H1 (cell line): Measurements from ENCODE around the gene MPP2. TPM values are rescaled to one million over a fixed set of nuclear protein-coding genes. Genes with fewer than 3 reads are reported as not detected.

Experiments used
- CTCF ChIA-PET: fragments of 300-600 bp; sonication (Branson Sonifier 250); formaldehyde crosslinking; loops from one replicate; lab custom pipeline; 2021; ENCODE audit not compliant: partially characterized antibody; lab: Charles Lee
- POLR2A ChIA-PET: fragments of 300-600 bp; sonication (Branson Sonifier 250); formaldehyde crosslinking; loops from one replicate; lab custom pipeline; 2021; ENCODE audit warnings: inconsistent platforms; ENCODE audit not compliant: partially characterized antibody; lab: Charles Lee
- DNase-seq, 2 experiments: peaks; one replicate each; pipeline versions ENCODE4 v3.0.0 to v3.0.0-alpha.2; 2010 to 2022; ENCODE audit warnings: low spot score in 2 of 2, low read depth in 1 of 2, mixed read lengths in 1 of 2
- FAIRE-seq: peaks from 2 replicates; lab custom pipeline; 2011; peaks lifted over from hg19 to GRCh38; lab: Jason Lieb, UNC
- H2AFZ ChIP-seq: 2 replicates; pipeline ENCODE4 v1.8.1; 2012; ENCODE audit warnings: low read length, inconsistent platforms
- H2AK5ac ChIP-seq: 2 replicates; pipeline ENCODE4 v1.6.1; 2013; ENCODE audit warnings: low read depth, low read length
- H2BK120ac ChIP-seq: replicated peaks from 2 replicates; pipeline ENCODE3; 2013; ENCODE audit warnings: low read depth, low read length, inconsistent platforms
- H2BK12ac ChIP-seq: 2 replicates; pipeline ENCODE4 v1.6.1; 2013; ENCODE audit warnings: low read depth, low read length
- H2BK15ac ChIP-seq: 2 replicates; pipeline ENCODE4 v1.6.1; 2013; ENCODE audit warnings: low read length
- H2BK20ac ChIP-seq: 2 replicates; pipeline ENCODE4 v1.6.1; 2013; ENCODE audit warnings: low read length
- H2BK5ac ChIP-seq: 2 replicates; pipeline ENCODE4 v1.6.1; 2013; ENCODE audit warnings: low read depth, low read length
- H3K14ac ChIP-seq: 2 replicates; pipeline ENCODE4 v1.6.1; 2013; ENCODE audit warnings: inconsistent platforms; ENCODE audit not compliant: insufficient read length
- H3K18ac ChIP-seq: 2 replicates; pipeline ENCODE4 v1.6.1; 2013; ENCODE audit warnings: low read length; ENCODE audit errors: extremely low read depth
- H3K23ac ChIP-seq: 2 replicates; pipeline ENCODE4 v1.6.1; 2013; ENCODE audit warnings: inconsistent platforms; ENCODE audit not compliant: insufficient read length
- H3K23me2 ChIP-seq: 2 replicates; pipeline ENCODE4 v1.6.1; 2013; ENCODE audit warnings: low read depth, low read length
- H3K27ac ChIP-seq: 2 replicates; pipeline ENCODE4 v1.6.1; 2011; ENCODE audit warnings: low read depth, low read length, inconsistent platforms
- H3K27me3 ChIP-seq, 4 experiments: replicated peaks in 1 of 4; 1 replicate in 1 of 4; 2 replicates in 3 of 4; pipeline versions ENCODE4 v1.6.1 to v1.8.1; 2011 to 2013; ENCODE audit warnings: low read length in 3 of 4, mild to moderate bottlenecking in 3 of 4, inconsistent platforms in 2 of 4, mixed read lengths in 2 of 4, moderate library complexity in 1 of 4; ENCODE audit not compliant: control insufficient read depth in 3 of 4, insufficient read depth in 3 of 4; ENCODE audit errors: extremely low read depth in 1 of 4
- H3K36me3 ChIP-seq, 4 experiments: 2 replicates each; pipeline versions ENCODE4 v1.6.1 to v1.8.1; 2011 to 2013; ENCODE audit warnings: mild to moderate bottlenecking in 4 of 4, low read length in 3 of 4, moderate library complexity in 2 of 4, control low read depth in 1 of 4, inconsistent platforms in 1 of 4; ENCODE audit not compliant: insufficient read depth in 4 of 4, control insufficient read depth in 2 of 4
- H3K4ac ChIP-seq: replicated peaks from 2 replicates; pipeline ENCODE3; 2013; ENCODE audit warnings: low read length, low read depth, mixed read lengths, inconsistent platforms; ENCODE audit not compliant: insufficient read length
- H3K4me1 ChIP-seq, 4 experiments: replicated peaks in 1 of 4; 1 replicate in 1 of 4; 2 replicates in 3 of 4; pipeline versions ENCODE4 v1.6.1 to v1.8.1; 2011 to 2013; ENCODE audit warnings: low read length in 3 of 4, inconsistent platforms in 2 of 4, mixed read lengths in 1 of 4; ENCODE audit not compliant: insufficient read depth in 4 of 4, control insufficient read depth in 3 of 4
- H3K4me2 ChIP-seq, 2 experiments: 2 replicates each; pipeline versions ENCODE4 v1.6.1 to v1.8.1; 2011 to 2013; ENCODE audit warnings: low read depth in 2 of 2, low read length in 2 of 2, control low read depth in 1 of 2, inconsistent platforms in 1 of 2, mild to moderate bottlenecking in 1 of 2; ENCODE audit not compliant: insufficient read depth in 1 of 2
- H3K4me3 ChIP-seq, 4 experiments: fragments of 200-600, 300-600 bp in 1 of 4; sonication (generic), shearing (Covaris generic), sonication (Bioruptor Twin) in 1 of 4; 2 replicates each; pipeline versions ENCODE4 v1.5.1 to v1.8.1; 2011 to 2016; ENCODE audit warnings: low read length in 4 of 4, low read depth in 3 of 4, control low read depth in 2 of 4, inconsistent platforms in 2 of 4, mild to moderate bottlenecking in 2 of 4, mixed read lengths in 1 of 4, moderate library complexity in 1 of 4; ENCODE audit not compliant: insufficient read depth in 2 of 4; ENCODE audit errors: extremely low read depth in 1 of 4
- H3K56ac ChIP-seq: replicated peaks from 2 replicates; pipeline ENCODE3; 2013; ENCODE audit warnings: low read depth, mild to moderate bottlenecking, mixed read lengths, low read length, inconsistent platforms; ENCODE audit not compliant: insufficient read length
- H3K79me1 ChIP-seq: 2 replicates; pipeline ENCODE4 v1.6.1; 2013; ENCODE audit warnings: low read depth, low read length, control low read depth
- H3K79me2 ChIP-seq, 2 experiments: 2 replicates each; pipeline versions ENCODE4 v1.6.1 to v1.8.1; 2012 to 2013; ENCODE audit warnings: low read length in 2 of 2, mild to moderate bottlenecking in 2 of 2, inconsistent platforms in 1 of 2; ENCODE audit not compliant: insufficient read depth in 2 of 2, control insufficient read depth in 1 of 2
- H3K9ac ChIP-seq, 4 experiments: replicated peaks in 1 of 4; 1 replicate in 1 of 4; 2 replicates in 3 of 4; pipeline versions ENCODE4 v1.6.1 to v1.8.1; 2011 to 2013; ENCODE audit warnings: low read depth in 3 of 4, low read length in 3 of 4, control low read depth in 2 of 4, mild to moderate bottlenecking in 2 of 4, moderate library complexity in 2 of 4, inconsistent platforms in 1 of 4; ENCODE audit errors: extremely low read depth in 1 of 4
- H3K9me3 ChIP-seq, 2 experiments: 2 replicates each; pipeline versions ENCODE4 v1.6.1 to v1.8.1; 2012 to 2013; ENCODE audit warnings: mild to moderate bottlenecking in 2 of 2, moderate library complexity in 2 of 2, control low read depth in 1 of 2, inconsistent platforms in 1 of 2, low read depth in 1 of 2, low read length in 1 of 2, mixed read lengths in 1 of 2; ENCODE audit not compliant: insufficient read depth in 2 of 2
- H4K20me1 ChIP-seq, 2 experiments: replicated peaks in 1 of 2; 2 replicates each; pipeline versions ENCODE3 to v1.8.1; 2011 to 2013; ENCODE audit warnings: inconsistent platforms in 2 of 2, low read length in 2 of 2, mild to moderate bottlenecking in 1 of 2; ENCODE audit not compliant: insufficient read depth in 2 of 2, control insufficient read depth in 1 of 2
- H4K5ac ChIP-seq: 2 replicates; pipeline ENCODE4 v1.6.1; 2013; ENCODE audit warnings: low read length, low read depth, mixed read lengths, inconsistent platforms; ENCODE audit not compliant: insufficient read length
- H4K8ac ChIP-seq: 2 replicates; pipeline ENCODE4 v1.8.0; 2013; ENCODE audit warnings: mild to moderate bottlenecking, moderate library complexity, low read length, inconsistent platforms; ENCODE audit not compliant: insufficient read depth; ENCODE audit errors: extremely low read depth
- H4K91ac ChIP-seq: replicated peaks from 2 replicates; pipeline ENCODE3; 2013; ENCODE audit warnings: low read length, mixed read lengths, inconsistent platforms; ENCODE audit not compliant: insufficient read length
- NRF1 ChIP-seq: IDR thresholded peaks from 2 replicates; pipeline ENCODE4 v1.6.1; 2011; ENCODE audit warnings: mild to moderate bottlenecking, low read depth, low read length, improper control_type of control experiment
- RAD21 ChIP-seq, 2 experiments: IDR thresholded peaks in 1 of 2; conservative IDR thresholded peaks in 1 of 2; 2 replicates each; pipeline ENCODE4 v1.6.1; 2011; ENCODE audit warnings: low read depth in 2 of 2, low read length in 2 of 2, improper control_type of control experiment in 1 of 2, inconsistent platforms in 1 of 2, mild to moderate bottlenecking in 1 of 2, moderate library complexity in 1 of 2
- WGBS, 2 experiments: shearing (Covaris generic) in 1 of 2; methylation state at CpG; one replicate each; pipeline versions ENCODE4 v1.1.6 to v1.1.7; 2013 to 2015; ENCODE audit warnings: low lambda C conversion rate in 2 of 2, mixed read lengths in 2 of 2, inconsistent platforms in 1 of 2, low coverage in 1 of 2, missing lambda C conversion rate in 1 of 2; ENCODE audit not compliant: insufficient replicate concordance in 2 of 2, insufficient coverage in 1 of 2, insufficient read length in 1 of 2; ENCODE audit errors: extremely low coverage in 1 of 2, missing lambda C conversion rate in 1 of 2; 5-methylcytosine and 5-hydroxymethylcytosine counted together
- polyA plus RNA-seq, 7 experiments: library from polyadenylated mRNA; depleted of rRNA in 3 of 7; stranded (reverse) in 5 of 7; unstranded in 2 of 7; fragments of >200 nt in 5 of 7; fragments of 200-250 nt in 2 of 7; gene quantifications; 1 replicate in 5 of 7; 2 replicates in 1 of 7; 4 replicates in 1 of 7; pipeline versions ENCODE4 v1.2.1 to v1.2.3, GENCODE V29; 2011 to 2013; ENCODE audit warnings: missing spikeins in 2 of 7, mixed read lengths in 2 of 7
- total RNA-seq: library from RNA; stranded (reverse); fragmentation: NEBNext Ultra II Directional; extraction: Animal tissue kit (Norgen Biotek cat#: 25700); gene quantifications from 2 replicates; pipeline ENCODE4 v1.2.1, GENCODE V29; 2021
- TF ChIP-seq, protein P1 (sequence below), 3 experiments: IDR thresholded peaks; 1 replicate in 2 of 3; 2 replicates in 1 of 3; pipeline versions ENCODE4 v1.5.1 to v1.6.1; 2011; ENCODE audit warnings: low read length in 3 of 3, mild to moderate bottlenecking in 3 of 3, inconsistent platforms in 2 of 3, low read depth in 1 of 3, moderate library complexity in 1 of 3; ENCODE audit not compliant: insufficient read depth in 1 of 3; ENCODE audit errors: control extremely low read depth in 1 of 3

MPP2 gene
- total and polyA plus RNA-seq, 2 of the 8 experiments (the other 6 are each of a cell fraction or from before 2014, with no cell fraction given) = 30.9 to 34.1 TPM

DNA sequence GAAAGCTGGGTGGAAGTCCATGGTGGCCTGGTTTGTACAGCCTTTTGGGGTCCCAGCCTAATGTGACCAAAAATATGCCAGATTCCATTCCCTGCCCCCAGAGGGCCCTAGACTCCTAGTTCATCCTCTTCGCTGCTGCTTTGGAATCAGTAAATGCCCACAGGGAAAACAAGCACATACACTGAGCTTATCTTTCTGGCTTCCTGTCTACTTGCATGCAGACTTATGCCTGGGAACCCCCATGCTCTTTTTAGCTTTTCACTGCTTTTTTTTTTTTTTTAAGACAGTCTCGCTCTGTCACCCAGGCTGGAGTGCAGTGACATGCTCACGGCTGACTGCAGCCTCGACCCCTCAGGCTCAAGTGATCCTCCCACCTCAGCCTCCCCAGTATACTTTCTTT, 66.5 kb downstream of the MPP2 start:
- Histone ChIP-seq H3K4me3 (no peak overlapping the region), H3K9ac (no peak overlapping the region), H3K18ac (no peak overlapping the region), H3K27ac (no peak overlapping the region), H2BK15ac (no peak overlapping the region), H2BK5ac (no peak overlapping the region), H3K23ac (no peak overlapping the region), H4K8ac (no peak overlapping the region), H3K79me1 (no peaks in the 10 kb centered on the region), H3K36me3 (no peaks in the 10 kb centered on the region), H3K56ac (no peak overlapping the region), H2BK12ac (no peak overlapping the region), H4K5ac (no peak overlapping the region), H2AK5ac (no peak overlapping the region), H4K20me1 (no peaks in the 10 kb centered on the region), H2AFZ (no peak overlapping the region), H3K4ac (no peak overlapping the region), H2BK120ac (no peak overlapping the region), H3K23me2 (no peaks in the 10 kb centered on the region), H4K91ac (no peak overlapping the region), H3K9me3 (no peaks in the 10 kb centered on the region), H3K4me2 (no peak overlapping the region), H3K14ac (no peak overlapping the region), H2BK20ac (no peak overlapping the region), H3K79me2 (no peaks in the 10 kb centered on the region), H3K27me3 (peaks cover 0 to 1% (median 0%) of the 10 kb centered on the region in 4 experiments; a peak in 2 of 7 replicates), H3K4me1 (no peaks in the 10 kb centered on the region)
- WGBS, 2 experiments = 86% methylated on average over 4 of the region's 4 CpGs; no CpG with 5 or more reads in 1 of the 2 experiments
- FAIRE-seq (no peak), DNase-seq (no peak)
- TF ChIP-seq RAD21 (IDR thresholded peaks at IDR 0.05 in 1 of 2, conservative IDR thresholded peaks at IDR 0.05 in 1 of 2; ENCODE audit: low read depth in 2 of 2, low read length in 2 of 2) = peak; percentile 39 to 56
- TF ChIP-seq NRF1 = no peak
- TF ChIP-seq, protein P1, sequence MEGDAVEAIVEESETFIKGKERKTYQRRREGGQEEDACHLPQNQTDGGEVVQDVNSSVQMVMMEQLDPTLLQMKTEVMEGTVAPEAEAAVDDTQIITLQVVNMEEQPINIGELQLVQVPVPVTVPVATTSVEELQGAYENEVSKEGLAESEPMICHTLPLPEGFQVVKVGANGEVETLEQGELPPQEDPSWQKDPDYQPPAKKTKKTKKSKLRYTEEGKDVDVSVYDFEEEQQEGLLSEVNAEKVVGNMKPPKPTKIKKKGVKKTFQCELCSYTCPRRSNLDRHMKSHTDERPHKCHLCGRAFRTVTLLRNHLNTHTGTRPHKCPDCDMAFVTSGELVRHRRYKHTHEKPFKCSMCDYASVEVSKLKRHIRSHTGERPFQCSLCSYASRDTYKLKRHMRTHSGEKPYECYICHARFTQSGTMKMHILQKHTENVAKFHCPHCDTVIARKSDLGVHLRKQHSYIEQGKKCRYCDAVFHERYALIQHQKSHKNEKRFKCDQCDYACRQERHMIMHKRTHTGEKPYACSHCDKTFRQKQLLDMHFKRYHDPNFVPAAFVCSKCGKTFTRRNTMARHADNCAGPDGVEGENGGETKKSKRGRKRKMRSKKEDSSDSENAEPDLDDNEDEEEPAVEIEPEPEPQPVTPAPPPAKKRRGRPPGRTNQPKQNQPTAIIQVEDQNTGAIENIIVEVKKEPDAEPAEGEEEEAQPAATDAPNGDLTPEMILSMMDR (IDR thresholded peaks at IDR 0.05; ENCODE audit: control extremely low read depth in 1 of 3, insufficient read depth in 1 of 3, low read depth in 1 of 3, low read length in 3 of 3) = peak; percentile 26 to 63 (median 52)
- ChIA-PET CTCF (interaction anchor here (0.8 to 3.7 kb wide), 24 partner anchors 9 to 155 kb away, joined by 3 to 33 read pairs (median 4); no protein-coding TSS in a partner anchor), POLR2A (interaction anchor here (1.4 to 2.7 kb wide), 2 partner anchors 31 to 50 kb away, joined by 3 to 8 read pairs; no protein-coding TSS in a partner anchor)
